ENCODE measurements around the gene PARP12. TPM values are rescaled to one million over a fixed set of nuclear protein-coding genes. Genes with fewer than 3 reads are reported as not detected.

Gene PARP12
- total and polyA plus RNA-seq, 9 of the 15 experiments (the other 6 are each of a cell fraction or from before 2014, with no cell fraction given) = 4.6 to 40.4 (median 23.5) TPM

DNA sequence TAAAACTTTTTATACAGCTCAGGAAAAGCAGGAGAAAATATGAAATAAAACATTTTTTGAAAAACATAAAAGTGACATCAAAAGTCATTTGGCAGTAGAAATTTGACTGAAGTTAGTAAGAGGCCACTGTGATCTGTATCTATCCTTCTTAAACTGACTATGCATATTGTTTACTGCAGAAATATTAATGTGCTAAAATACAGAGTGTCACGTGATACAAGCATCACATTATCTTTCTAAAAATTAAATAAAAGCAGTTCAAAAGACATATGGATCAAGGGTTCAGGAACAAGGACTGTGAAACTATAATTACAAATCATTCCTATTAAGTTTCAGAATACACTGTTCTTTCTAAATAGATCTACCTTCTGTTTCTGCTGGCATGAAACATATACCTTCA lies 33.7 kb downstream of the PARP12 start (continued):
- TF ChIP-seq, protein P1, sequence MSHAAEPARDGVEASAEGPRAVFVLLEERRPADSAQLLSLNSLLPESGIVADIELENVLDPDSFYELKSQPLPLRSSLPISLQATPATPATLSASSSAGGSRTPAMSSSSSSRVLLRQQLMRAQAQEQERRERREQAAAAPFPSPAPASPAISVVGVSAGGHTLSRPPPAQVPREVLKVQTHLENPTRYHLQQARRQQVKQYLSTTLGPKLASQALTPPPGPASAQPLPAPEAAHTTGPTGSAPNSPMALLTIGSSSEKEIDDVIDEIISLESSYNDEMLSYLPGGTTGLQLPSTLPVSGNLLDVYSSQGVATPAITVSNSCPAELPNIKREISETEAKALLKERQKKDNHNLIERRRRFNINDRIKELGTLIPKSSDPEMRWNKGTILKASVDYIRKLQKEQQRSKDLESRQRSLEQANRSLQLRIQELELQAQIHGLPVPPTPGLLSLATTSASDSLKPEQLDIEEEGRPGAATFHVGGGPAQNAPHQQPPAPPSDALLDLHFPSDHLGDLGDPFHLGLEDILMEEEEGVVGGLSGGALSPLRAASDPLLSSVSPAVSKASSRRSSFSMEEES (CRISPR knock-in tag; IDR thresholded peaks at IDR 0.05) = peak; percentile 68
- TF ChIP-seq GATAD2A (IDR thresholded peaks at IDR 0.05) = no peak
- TF ChIP-seq TOE1 (IDR thresholded peaks at IDR 0.05; ENCODE audit: borderline replicate concordance) = 0 out of 2 replicates have a peak, but pooled peaks have one; percentile 34
- no peak for TF ChIP-seq TOE1 (CRISPR knock-in tag; IDR thresholded peaks at IDR 0.05; ENCODE audit: borderline replicate concordance, low read depth)

DNA sequence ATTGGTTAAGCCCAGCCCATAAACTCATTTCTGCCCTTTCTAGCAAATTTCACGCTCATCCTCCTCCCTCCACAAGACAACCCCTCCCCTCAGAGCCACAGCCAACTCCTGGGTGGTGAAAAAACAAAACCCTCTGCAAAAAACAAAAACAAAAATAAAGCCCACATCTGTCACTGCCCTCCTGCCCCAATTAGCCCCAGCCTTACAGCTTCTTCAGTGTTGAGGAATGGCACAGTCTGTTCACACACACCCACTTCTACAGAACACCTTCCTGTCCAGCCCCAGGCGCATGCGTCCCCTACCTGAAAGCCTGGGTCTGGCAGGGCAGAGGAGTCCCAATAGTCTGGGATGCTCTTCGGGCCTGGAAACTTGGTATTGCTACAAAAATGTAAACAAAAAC lies 34.4 kb downstream of the PARP12 start:
- Histone ChIP-seq H3K79me2 (ENCODE audit: control insufficient read depth, insufficient read depth, low read length) (no peaks in the 10 kb centered on the region), H4K20me1 (replicated peaks; ENCODE audit: control insufficient read depth, insufficient read depth, low read length) (no peaks in the 10 kb centered on the region), H3K9me3 (replicated peaks; ENCODE audit: control insufficient read depth, insufficient read depth, low read depth, low read length) (no peaks in the 10 kb centered on the region), H3K9ac (ENCODE audit: insufficient read depth in 1 of 2, low read depth in 2 of 2, low read length in 2 of 2) (no peak overlapping the region), H3K4me2 (ENCODE audit: insufficient read depth, low read length) (no peak overlapping the region), H3K27ac (ENCODE audit: extremely low read depth, low read depth, low read length) (no peak overlapping the region), H3K27me3 (ENCODE audit: control insufficient read depth in 2 of 2, insufficient read depth in 2 of 2, low read length in 2 of 2) (no peaks in the 10 kb centered on the region), H3K4me3 (no peak overlapping the region), H3K36me3 (ENCODE audit: control insufficient read depth, insufficient read depth, low read length) (peaks cover 10% of the 10 kb centered on the region; the same call in 1 of the 3 replicates), H3K4me1 (replicated peaks in 1 of 2; ENCODE audit: control insufficient read depth in 2 of 2, insufficient read depth in 2 of 2, low read length in 2 of 2) (no peaks in the 10 kb centered on the region), H3K9me1 (ENCODE audit: control insufficient read depth, insufficient read depth, low read length) (no peaks in the 10 kb centered on the region), H2AFZ (ENCODE audit: low read depth, low read length) (no peak overlapping the region)
- ATAC-seq = no peak
- no peak for DNase-seq (ENCODE audit: extremely low read depth in 1 of 4, low spot score in 3 of 4)
- no peak for TF ChIP-seq FOXA1 (IDR thresholded peaks at IDR 0.05; ENCODE audit: borderline replicate concordance)
- TF ChIP-seq, protein P2, sequence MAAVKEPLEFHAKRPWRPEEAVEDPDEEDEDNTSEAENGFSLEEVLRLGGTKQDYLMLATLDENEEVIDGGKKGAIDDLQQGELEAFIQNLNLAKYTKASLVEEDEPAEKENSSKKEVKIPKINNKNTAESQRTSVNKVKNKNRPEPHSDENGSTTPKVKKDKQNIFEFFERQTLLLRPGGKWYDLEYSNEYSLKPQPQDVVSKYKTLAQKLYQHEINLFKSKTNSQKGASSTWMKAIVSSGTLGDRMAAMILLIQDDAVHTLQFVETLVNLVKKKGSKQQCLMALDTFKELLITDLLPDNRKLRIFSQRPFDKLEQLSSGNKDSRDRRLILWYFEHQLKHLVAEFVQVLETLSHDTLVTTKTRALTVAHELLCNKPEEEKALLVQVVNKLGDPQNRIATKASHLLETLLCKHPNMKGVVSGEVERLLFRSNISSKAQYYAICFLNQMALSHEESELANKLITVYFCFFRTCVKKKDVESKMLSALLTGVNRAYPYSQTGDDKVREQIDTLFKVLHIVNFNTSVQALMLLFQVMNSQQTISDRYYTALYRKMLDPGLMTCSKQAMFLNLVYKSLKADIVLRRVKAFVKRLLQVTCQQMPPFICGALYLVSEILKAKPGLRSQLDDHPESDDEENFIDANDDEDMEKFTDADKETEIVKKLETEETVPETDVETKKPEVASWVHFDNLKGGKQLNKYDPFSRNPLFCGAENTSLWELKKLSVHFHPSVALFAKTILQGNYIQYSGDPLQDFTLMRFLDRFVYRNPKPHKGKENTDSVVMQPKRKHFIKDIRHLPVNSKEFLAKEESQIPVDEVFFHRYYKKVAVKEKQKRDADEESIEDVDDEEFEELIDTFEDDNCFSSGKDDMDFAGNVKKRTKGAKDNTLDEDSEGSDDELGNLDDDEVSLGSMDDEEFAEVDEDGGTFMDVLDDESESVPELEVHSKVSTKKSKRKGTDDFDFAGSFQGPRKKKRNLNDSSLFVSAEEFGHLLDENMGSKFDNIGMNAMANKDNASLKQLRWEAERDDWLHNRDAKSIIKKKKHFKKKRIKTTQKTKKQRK (IDR thresholded peaks at IDR 0.05; ENCODE audit: borderline replicate concordance, low read depth, low read length) = no peak
- TF ChIP-seq PCBP1 (IDR thresholded peaks at IDR 0.05; ENCODE audit: low read depth, low read length, poor library complexity, severe bottlenecking) = no peak
- no peak for TF ChIP-seq MED1 (CRISPR knock-in tag; IDR thresholded peaks at IDR 0.05; ENCODE audit: borderline replicate concordance)
- TF ChIP-seq ATF1 (CRISPR knock-in tag; IDR thresholded peaks at IDR 0.05) = no peak
- no peak for TF ChIP-seq ATF1 (tag; IDR thresholded peaks at IDR 0.05)
- no peak for TF ChIP-seq CBX1 (IDR thresholded peaks at IDR 0.05; ENCODE audit: low read depth)
- TF ChIP-seq NFE2 (IDR thresholded peaks at IDR 0.05; ENCODE audit: low read depth) = no peak
- no peak for TF ChIP-seq PYGO2 (tag; IDR thresholded peaks at IDR 0.05)
- TF ChIP-seq HIVEP1 (CRISPR knock-in tag; IDR thresholded peaks at IDR 0.05) = no peak
- TF ChIP-seq DIDO1 (tag; IDR thresholded peaks at IDR 0.05; ENCODE audit: low read depth) = no peak
- no peak for TF ChIP-seq MTA1 (IDR thresholded peaks at IDR 0.05; ENCODE audit: borderline replicate concordance)
- no peak for TF ChIP-seq ZNF583 (CRISPR knock-in tag; IDR thresholded peaks at IDR 0.05)
- TF ChIP-seq TFAM (CRISPR knock-in tag; conservative IDR thresholded peaks at IDR 0.05) = no peak
- POLR2A ChIA-PET = no interaction called here
- in situ Hi-C loops (cut with MboI) = no loop called here
- intact Hi-C loops (cut with micrococcal nuclease) = no loop called here
- no peak for FAIRE-seq
- no TSS peak for BruUV-seq (replicated peaks)
- CTCF ChIA-PET (ENCODE audit: low intra/inter-chr PET ratio) = interaction anchor here (0.6 kb wide), 1 partner anchor 280 kb away, joined by 3 read pairs; no protein-coding TSS in a partner anchor
- WGBS (ENCODE audit: insufficient coverage, low coverage, missing lambda C conversion rate) = 80% methylated on average over 4 of the region's 4 CpGs

Measured in K562 (cell line).